Measurements from ENCODE around the gene CT45A2.
"Not testable (repeated sequence)": the region's sequence is repeated elsewhere in the genome, so short reads cannot be mapped to it uniquely, and the experiment has no call there.

Gene CT45A2, protein sequence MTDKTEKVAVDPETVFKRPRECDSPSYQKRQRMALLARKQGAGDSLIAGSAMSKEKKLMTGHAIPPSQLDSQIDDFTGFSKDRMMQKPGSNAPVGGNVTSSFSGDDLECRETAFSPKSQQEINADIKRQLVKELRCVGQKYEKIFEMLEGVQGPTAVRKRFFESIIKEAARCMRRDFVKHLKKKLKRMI

GRCh38 chrX:135819912-135820311 is at the start of gene CT45A2:
TSS of gene CT45A2 (minus strand) at chrX:135820012. CDS start at chrX:135816265, 3,747 bp downstream.
- DNase-seq = not testable (repeated sequence)

GRCh38 chrX:135854438-135854837 is 34.6 kb upstream of the CT45A2 start, which contains the start of gene CT45A8:
TSS of gene CT45A8 (minus strand) at chrX:135854538. CDS start at chrX:135850783, 3,755 bp downstream.
- DNase-seq = not testable (repeated sequence)

GRCh38 chrX:135837180-135837579 is 17.4 kb upstream of the CT45A2 start, which contains the start of gene CT45A7:
TSS of gene CT45A7 (minus strand) at chrX:135837280. CDS start at chrX:135833533, 3,747 bp downstream.
- not testable (repeated sequence) for DNase-seq

DNA sequence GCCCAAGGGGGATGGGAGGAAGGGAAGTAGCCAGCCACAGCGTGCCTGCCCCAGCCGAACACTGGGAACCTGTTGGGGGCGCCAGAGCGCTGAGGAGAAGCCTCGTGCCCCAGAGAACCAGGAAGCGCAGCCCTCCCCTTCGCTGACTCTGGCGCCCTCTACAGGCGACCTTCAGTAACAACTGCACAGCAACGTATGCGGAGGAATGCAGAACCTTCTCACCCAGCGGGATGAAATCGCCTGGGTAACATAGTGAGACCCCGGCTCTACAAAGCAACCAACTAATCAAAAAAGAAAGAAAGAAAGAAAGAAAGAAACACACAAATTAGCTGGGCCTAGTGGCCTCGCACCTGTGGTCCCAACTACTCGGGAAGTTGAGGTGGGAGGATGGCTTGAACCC is 17.1 kb downstream of the CT45A2 start, which contains the start of gene CT45A6:
Gene CT45A6 (minus strand): TSS at position 101 of the 400 bp plus-strand sequence. CDS start 3,794 bp downstream, outside the sequence.
- DNase-seq = not testable (repeated sequence)

- not testable (repeated sequence) for DNase-seq
Observed at GRCh38 chrX:135785403-135785802, 34.4 kb downstream of the CT45A2 start, which contains the start of gene CT45A5. TSS of gene CT45A5 (minus strand) at chrX:135785503. CDS start at chrX:135781729, 3,774 bp downstream.

DNA sequence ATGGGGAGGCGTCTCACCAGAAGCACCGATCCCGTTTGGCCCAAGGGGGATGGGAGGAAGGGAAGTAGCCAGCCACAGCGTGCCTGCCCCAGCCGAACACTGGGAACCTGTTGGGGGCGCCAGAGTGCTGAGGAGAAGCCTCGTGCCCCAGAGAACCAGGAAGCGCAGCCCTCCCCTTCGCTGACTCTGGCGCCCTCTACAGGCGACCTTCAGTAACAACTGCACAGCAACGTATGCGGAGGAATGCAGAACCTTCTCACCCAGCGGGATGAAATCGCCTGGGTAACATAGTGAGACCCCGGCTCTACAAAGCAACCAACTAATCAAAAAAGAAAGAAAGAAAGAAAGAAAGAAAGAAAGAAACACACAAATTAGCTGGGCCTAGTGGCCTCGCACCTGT is 51.7 kb downstream of the CT45A2 start, which contains the start of gene CT45A3:
Gene CT45A3 (minus strand): TSS at position 101 of the 400 bp plus-strand sequence. CDS start 3,747 bp downstream, outside the sequence.
- not testable (repeated sequence) for DNase-seq

Data from retina (tissue), 1 donor.